Activated naive CD4-positive, alpha-beta T cell treated with anti-CD3 and anti-CD28 coated beads, Interleukin-2, amount 50 U/mL, for 16 hours (primary cell): Measurements from ENCODE around the gene NOC2L.

Source experiments
- DNase-seq: peaks from one replicate; pipeline ENCODE4 v3.0.0-alpha.2; 2020

The NOC2L gene

DNA sequence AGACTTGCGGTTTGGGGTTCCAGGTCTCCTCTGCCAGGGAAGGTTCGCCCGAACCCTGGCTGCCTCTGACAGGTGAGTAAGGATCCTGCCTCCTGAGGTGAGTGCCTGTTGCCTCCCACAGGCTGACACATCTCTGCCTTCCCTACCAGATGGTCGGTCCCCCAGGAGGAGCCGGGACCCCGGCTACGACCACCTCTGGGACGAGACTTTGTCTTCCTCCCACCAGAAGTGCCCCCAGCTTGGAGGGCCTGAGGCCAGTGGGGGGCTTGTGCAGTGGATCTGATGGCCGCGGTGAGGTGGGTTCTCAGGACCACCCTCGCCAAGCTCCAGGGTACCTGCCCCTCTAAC lies 15.2 kb upstream of the NOC2L start:
- no peak for DNase-seq

DNA sequence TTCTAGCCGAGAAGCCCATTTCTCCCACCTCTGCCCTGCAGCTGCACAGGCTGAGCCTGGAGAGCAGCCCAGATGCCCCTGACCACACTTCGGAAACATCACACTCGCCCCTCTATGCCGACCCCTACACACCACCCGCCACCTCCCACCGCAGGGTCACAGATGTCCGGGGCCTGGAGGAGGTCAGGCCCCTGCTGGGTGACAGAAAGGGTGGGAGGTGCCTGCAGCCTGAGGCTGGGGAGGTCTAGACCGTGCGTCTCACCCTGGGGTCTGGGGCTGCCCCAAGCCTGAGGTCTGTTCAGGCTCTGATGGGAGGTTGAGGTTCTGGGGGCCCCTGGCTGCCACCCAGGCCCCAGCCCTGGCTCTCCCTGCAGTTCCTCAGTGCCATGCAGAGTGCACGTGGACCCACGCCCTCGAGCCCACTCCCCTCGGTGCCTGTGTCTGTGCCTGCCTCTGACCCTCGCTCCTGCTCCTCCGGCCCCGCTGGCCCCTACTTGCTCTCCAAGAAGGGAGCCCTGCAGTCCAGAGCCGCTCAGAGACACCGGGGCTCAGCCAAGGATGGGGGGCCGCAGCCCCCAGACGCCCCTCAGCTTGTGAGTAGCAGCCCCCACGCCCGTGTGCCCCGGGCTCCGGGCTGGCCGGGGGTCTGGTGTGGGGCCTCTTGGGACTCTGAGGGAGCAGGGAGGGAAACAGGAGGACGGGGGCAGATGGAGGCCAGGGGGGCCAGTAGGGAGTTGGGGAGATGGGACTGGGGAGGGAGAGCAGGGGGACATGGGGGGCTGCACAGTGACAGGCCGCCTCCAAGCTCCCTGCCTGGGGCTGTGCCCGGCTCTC lies 14.6 kb upstream of the NOC2L start:
- DNase-seq, result no peak

DNA sequence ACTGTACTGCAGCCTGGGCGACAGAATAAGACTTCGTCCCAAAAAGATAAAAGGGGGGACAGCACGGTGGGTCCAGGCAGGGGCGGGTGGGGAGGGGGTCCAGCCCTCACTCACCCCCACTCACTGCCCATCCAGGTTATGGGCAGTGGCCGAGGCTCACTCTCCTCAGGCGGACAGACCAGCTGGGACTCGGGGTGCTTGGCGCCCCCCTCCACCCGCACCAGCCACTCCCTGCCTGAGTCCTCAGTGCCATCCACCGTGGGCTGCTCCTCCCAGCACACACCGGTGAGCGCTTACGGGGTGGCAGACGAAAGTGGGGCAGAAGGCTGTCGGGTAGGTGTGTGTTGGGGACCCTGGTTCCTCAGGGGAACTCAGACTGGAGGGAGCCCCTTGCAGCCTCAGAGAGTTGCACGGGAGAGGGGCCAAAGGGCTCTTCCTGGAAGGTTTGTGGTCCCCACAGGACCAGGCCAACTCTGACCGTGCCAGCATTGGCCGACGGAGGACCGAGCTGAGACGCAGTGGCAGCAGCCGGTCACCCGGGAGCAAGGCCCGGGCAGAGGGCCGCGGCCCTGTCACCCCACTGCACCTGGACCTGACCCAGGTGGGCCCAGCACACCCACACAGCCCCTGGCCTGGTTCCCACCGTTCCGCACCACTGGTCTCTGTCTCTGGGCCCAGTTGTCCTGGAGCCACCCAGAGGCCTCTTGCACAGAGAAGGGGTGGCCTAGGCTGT lies 13.8 kb upstream of the NOC2L start:
- no peak for DNase-seq

DNA sequence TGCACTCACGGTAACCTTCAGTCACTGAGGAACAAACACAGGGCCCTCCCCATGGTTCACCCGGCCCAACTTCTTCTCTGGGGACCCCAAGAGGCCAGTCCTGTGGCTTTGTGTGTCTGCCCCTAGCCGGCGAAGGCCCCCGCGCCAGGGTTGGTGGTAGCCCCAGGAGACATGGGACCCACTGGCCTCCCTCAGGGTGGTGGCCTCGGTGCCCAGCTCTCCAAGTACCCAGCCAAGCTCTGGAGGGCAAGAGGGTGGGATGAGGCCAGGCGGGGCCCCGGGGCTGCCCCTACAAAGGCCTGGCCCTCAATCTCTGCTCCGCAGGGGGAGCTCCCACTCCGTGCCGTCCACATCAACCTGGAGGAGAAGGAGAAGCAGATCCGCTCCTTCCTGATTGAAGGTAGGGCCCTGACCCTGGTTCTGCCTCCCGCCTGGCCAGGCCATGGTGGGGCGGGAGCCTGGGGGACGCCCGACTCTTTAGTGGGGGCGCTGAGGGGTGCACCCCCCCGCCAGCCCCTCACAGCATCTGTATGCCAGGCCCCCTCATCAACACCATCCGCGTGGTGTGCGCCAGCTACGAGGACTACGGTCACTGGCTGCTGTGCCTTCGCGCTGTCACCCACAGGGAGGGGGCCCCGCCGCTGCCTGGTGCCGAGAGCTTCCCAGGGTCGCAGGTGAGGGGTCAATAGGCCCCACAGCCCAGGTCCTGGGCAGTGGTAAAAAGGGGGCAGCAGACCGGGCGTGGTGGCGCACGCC lies 12.9 kb upstream of the NOC2L start:
- no peak for DNase-seq

DNA sequence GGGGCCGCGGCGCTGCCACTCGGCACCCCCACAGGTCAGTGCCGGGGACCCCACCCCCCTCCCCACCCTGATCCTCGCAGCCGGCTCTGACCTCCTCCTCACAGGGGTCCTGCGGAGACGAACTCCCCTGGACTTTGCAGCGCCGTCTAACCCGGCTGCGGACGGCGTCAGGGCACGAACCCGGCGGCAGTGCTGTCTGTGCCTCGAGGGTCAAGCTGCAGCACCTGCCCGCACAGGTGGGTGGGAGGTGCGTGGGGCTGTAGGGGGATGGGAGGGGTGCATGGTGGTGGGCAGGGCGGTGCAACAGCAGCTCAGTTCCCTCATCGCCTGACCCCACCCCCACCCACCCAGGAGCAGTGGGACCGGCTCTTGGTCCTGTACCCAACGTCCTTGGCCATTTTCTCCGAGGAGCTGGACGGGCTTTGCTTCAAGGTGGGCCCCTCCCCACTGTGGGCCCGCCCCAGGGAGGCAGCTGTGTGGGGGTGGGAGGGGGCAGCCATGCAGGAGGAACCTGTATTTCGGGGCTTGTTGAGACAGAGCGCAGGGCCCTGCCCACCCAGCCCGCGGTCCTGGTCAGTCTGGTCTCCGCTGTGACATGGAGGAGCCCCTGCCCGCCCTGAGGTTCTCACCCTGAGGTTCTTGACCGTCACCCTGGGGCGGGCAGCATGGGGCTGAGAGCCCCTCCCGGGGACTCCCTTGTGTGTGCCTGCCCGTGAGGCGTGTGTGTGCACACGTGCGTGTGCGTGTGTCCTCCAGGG lies 12.1 kb upstream of the NOC2L start:
- DNase-seq, result no peak

- no peak for DNase-seq
These were observed 11.4 kb upstream of the NOC2L start for GRCh38 chr1:970242-970972.

GRCh38 chr1:969260-969855 lies 10.3 kb upstream of the NOC2L start:
- DNase-seq, result no peak

- DNase-seq, result no peak
These were observed 8.6 kb upstream of the NOC2L start for GRCh38 chr1:967466-968343.

GRCh38 chr1:966704-967300 lies 7.7 kb upstream of the NOC2L start:
- peak; percentile 89 for DNase-seq

- DNase-seq, result no peak
These were observed 7.2 kb upstream of the NOC2L start, which contains the start of gene PLEKHN1 for GRCh38 chr1:966135-966703. Gene PLEKHN1, plus strand, starts transcription at chr1:966482. Its CDS starts 50 bp downstream, at chr1:966532.

GRCh38 chr1:965526-966134 lies 6.6 kb upstream of the NOC2L start:
- no peak for DNase-seq

- no peak for DNase-seq
These were observed 5.9 kb upstream of the NOC2L start for GRCh38 chr1:964691-965525.

DNA sequence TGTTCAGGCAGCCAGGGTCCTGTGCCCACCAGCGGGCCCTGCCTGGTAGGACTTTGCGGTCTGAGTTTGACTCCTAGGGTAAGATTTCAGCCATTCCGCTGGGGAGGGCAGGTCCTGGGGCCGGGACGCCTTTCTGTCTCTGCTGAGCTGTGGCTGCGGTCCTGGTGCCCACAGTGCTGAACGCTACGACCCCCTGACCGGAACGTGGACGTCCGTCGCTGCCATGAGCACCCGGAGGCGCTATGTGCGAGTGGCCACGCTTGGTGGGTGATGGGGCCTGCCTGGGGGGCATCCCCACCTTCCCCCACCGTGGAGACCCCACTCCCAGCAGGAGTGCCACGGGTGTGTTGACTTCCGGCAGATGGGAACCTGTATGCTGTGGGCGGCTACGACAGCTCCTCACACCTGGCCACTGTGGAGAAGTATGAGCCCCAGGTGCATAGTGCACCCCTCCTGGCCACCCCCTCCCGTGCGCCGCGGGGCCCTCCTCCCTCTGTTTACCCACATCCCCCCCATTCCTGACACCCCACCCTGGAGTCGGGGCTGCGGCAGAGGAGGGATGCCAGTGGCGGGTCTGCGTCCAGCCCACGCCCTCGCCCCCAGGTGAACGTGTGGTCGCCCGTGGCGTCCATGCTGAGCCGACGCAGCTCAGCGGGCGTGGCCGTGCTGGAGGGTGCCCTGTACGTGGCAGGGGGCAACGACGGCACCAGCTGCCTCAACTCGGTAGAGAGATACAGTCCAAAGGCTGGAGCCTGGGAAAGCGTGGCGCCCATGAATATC lies 4.9 kb upstream of the NOC2L start:
- no peak for DNase-seq

- no peak for DNase-seq
These were observed 4.2 kb upstream of the NOC2L start for GRCh38 chr1:963301-963651.

- DNase-seq, result no peak
These were observed 3.6 kb upstream of the NOC2L start for GRCh38 chr1:962381-963300.

GRCh38 chr1:961132-961669 lies 2.1 kb upstream of the NOC2L start:
- DNase-seq, result no peak
